Measurements from ENCODE around the gene GAGE13.
"Not testable (repeated sequence)": the region's sequence is repeated elsewhere in the genome, so short reads cannot be mapped to it uniquely, and the experiment has no call there.

The GAGE13 gene

DNA sequence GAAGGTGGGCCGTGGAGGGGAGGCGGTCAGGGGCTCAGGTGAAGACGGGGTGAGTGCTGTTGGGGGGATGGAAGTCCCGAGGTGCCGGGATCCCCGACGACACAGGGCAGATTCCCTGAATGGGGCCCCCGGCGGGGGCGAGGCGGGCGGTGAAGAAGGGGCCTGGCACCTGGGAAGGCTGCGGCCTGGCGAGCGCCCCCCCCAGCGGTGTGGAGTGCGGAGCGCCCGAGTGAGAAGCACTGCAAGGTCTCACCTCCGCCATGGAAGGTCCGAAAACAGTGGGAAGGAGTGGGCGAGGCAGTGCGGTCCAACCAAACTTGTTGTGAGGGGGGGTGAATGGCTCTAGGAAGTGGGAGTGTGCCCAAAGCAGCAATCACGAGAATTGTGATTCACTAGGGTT is 10.1 kb downstream of the GAGE13 start:
- DNase-seq = not testable (repeated sequence)

DNA sequence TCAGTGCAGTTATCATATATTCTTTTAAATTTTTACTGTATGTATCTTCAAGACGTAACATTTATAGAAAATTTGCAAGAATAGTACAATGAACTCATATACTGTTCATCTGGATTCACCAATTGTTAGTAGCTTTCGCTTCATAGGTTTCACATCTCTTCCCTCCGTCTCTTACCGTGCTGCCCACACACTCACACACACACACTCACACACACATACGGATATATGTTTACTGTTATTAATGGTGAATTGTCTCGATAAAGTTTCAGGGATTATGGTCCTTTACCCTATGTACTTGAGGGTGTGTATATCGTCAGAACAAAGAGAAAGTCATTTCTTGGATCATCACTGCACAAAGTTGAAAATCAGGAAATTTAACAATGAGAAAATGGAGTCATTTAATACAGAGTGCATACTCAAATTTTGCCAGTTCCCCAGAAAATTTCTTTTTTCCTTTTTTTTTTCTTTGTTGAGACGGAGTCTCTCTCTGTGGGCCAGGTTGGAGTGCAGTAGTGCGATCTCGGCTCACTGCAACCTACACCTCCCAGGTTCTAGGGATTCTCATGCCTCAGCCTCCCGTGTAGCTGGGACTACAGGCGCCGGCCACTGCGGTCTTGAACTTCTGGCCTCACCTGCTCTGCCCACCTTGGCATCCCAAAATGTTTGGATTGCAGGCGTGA is 13.3 kb downstream of the GAGE13 start:
- DNase-seq = not testable (repeated sequence)

DNA sequence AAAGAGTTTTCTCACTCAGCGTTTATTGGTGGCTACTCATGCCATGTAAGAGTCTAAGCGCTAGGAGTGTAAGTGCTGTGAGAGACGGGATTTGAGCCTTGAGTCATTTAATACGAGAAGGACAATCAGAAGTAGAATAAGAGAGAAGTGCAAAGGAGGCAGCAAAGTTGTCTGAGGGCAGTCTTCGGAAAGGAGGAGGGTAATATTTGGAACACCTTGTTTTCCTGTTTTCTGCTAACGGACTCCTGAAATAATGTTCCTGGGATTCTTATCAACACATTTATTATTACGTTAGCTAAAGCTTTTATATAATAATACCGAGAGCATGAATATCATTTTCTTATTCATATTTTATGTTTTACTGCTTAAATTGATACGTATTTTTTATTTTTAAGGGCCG is 14.0 kb downstream of the GAGE13 start:
- not testable (repeated sequence) for DNase-seq

- DNase-seq = not testable (repeated sequence)
Observed at GRCh38 chrX:49346150-49346549, 14.8 kb downstream of the GAGE13 start.
